Cardiac septum (tissue), 1 donor: ENCODE data around the gene JPT1. TPM values are rescaled to one million over a fixed set of nuclear protein-coding genes. Genes with fewer than 3 reads are reported as not detected.
"Not testable (repeated sequence)": the region's sequence is repeated elsewhere in the genome, so short reads cannot be mapped to it uniquely, and the experiment has no call there.

ENCODE experiments used
- DNase-seq: peaks from one replicate; pipeline ENCODE4 v3.0.0-alpha.2; 2020; ENCODE audit warnings: low spot score
- intact Hi-C: fragments of 100-400 bp; cut with DNase I; formaldehyde crosslinking; loops from one replicate; pipeline ENCODE4 v1.14.0; 2022
- long read RNA-seq: library from polyadenylated mRNA; unstranded; transcript quantifications from one replicate; pipeline ENCODE4 v2.0.0, GENCODE V29; 2021
- total RNA-seq: library from RNA; stranded (reverse); fragmentation: NEBNext Ultra II Directional; extraction: Animal tissue kit (Norgen Biotek cat#: 25700); gene quantifications from one replicate; pipeline ENCODE4 v1.2.1, GENCODE V29; 2021
- donor health status: DM: no; HTN: no; CAD: no.

Gene JPT1, protein sequence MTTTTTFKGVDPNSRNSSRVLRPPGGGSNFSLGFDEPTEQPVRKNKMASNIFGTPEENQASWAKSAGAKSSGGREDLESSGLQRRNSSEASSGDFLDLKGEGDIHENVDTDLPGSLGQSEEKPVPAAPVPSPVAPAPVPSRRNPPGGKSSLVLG
- total RNA-seq: 15.2 TPM
- long read RNA-seq, partial matches to known transcripts: 0 of 2 reads
- long read RNA-seq, other reads (novel, unspliced or antisense): 2 of 2 reads

DNA sequence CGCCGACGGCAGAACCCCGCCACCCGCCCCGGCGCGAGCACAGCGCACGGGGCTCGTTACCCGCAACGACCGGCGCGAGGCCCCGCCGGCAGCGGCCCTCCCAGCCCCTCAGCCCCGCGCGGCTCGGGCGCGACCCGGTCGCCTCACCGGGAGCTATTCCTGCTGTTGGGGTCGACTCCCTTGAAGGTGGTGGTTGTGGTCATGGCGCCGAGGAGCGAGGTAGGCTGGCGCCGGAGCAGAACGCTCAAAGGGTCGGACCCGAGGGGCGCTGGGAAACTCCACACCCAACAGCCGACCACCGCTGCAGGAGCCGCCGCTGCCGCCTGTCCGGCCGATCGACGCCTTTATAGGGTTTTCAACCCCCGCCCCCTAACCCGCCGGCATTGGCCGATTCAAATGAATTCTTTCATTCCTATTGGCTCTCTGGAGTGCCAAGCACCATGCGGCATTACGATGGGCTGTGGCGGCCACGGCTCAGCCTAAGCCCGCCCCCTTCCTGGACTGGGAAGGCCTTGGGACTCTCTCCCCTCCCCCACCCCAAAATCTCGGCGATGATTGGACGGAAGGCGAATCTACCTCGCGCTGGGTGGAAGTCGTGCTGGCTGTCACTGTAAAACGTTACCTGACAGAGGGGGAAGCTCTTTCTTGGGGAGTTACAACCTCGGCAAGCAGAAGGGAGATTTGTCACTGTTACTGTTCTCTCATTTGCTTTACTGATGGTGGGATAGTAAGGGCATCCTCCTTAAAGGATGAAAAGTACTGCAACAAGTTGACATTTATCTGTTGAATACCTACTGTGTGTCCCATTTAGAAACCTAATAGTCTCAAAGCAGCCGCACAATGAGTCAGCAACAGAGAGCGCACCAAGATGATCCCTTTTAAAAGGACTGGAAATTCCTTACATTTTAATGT lies at the start of gene JPT1:
TSS of gene JPT1 (minus strand) at position 318 of the 912 bp plus-strand sequence. CDS start at position 203, 115 bp downstream.
- DNase-seq: peak; percentile 98
- intact Hi-C loops: loop anchor here (5.0 kb wide), 1 partner anchor 42 kb away; no protein-coding TSS in a partner anchor

DNA sequence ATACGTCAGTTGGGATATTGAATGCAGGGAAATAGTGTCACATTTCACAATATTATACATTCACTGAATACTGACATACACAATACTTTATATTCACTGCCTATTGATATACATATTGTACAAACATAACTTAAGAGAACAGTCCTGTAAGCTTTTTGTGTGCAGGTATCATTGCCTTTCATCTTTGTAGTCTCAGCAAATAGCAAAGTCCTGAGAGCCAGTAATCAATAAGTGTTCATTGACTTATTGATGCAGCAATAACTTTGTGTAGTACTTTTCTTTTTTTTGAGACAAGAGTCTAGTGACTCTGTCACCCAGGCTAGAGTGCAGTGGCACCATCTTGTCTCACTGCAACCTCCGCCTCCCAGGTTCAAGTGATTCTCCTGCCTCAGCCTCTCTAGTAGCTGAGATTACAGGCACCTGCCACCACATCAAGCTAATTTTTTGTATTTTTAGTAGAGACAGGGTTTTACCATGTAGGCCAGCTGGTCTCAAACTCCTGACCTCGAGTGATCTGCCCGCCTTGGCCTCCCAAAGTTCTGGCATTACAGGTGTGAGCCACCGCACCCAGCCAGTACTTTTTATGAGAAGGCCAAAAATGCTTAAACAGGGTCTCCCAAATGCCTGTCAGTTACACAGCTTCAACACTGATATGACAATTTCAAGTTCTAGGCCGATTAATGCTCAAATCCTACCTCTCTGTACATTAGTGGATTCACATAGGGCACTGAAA lies 45.7 kb upstream of the JPT1 start:
- DNase-seq: no peak
- intact Hi-C loops: loop anchor here (2.0 to 5.0 kb wide), 2 partner anchors 85 to 238 kb away; no protein-coding TSS in a partner anchor

DNA sequence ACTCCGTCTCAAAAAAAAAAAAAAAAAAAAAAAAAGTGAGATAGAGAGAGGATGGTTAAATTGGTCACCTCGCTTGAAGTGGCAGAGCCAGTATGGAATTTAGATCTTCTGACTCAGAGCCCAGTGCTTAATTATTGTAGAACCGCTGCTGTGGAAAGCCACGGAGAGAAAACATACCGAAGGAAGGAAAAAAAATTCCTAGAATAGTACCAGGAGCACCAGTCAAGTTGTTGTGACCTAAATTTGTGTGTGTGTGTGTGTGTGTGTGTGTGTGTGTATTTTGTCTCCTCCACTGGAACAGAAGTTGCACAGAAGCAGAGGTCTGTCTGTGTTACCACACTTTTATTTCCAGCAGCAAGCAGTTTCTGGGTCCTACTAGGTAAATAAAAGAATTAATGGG lies 40.6 kb upstream of the JPT1 start:
- intact Hi-C loops: no loop called here
- DNase-seq: no peak

DNA sequence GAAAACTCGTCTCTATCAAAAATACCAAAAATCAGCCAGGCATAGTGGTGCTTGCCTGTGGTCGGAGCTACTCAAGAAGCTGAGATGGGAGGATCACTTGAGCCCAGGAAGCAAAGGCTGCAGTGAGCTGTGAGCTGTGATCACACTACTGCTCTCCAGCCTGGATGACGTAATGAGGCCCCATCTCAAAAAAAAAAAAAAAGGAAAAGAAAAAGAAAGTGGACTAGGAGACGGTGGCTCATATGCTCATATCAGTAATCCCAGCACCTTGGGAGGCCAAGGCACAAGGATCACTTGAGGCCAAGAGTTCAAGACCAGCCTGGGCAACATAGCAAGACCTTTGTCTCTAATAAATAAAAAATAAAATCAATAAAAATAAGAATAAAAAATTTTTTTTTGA lies 37.3 kb upstream of the JPT1 start:
- no peak for DNase-seq
- intact Hi-C loops: no loop called here

DNA sequence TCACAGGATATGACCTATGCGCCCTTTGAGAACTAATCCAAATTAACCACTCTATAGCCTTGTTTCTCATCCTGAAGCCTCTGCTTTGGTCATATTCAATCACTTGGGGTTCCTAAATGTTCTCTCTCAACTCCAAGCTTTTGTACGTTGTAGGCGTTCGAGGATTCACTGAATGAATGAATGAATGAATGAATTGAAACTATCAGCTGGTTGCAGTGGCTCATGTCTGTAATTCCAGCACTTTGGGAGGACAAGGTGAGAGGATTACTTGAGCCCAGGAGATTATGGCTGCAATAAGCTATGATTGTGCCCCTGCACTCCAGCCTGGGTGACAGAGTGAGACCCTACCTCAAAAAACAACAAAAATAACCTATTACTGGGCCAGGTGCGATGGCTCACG lies 34.3 kb upstream of the JPT1 start:
- intact Hi-C loops: no loop called here
- DNase-seq: no peak

DNA sequence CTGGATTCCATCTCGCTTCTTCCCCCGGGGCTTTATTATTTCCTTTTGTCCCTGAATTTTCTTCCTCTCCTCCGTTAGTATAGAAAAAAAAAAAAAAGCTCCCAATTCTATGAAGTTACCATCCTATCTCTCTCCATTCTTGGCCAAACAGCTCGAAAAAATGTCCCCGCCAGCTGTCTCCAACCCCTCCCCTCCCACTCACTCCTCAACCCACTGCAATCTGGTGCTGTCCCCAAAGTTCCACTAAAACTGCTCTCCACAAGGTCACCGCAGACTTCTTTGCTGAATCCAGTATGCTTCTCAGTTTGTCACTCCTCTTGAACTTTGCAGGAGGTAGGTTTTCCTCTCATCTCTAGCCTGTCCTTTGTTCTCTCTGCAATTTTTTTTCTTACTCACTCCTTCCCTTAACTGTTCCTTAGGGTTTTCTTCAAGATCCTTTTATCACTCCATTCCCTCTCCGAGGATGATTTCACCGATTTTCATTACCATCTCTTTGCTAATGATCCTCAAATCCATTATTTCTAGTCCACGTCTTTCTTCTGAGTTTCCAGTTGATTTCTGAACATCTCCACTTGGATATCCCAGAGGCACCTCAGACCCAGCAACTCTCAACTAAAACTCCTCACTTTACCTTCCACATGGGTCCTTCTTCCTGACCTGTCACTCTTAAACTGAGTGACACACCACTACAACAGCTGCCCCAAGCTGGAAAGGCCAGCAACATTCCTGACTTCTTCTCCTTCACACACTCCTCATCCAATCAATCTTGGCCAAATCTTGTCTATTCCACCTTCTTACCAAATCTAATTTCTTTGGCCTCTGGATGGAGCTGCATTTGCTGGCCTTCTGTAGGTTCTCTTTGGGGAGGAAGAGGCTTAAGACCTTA lies 29.9 kb upstream of the JPT1 start:
- intact Hi-C loops: loop anchor here (1.0 kb wide), 1 partner anchor 21 kb away; the partner anchor contains the start of gene NUP85
- DNase-seq: no peak

DNA sequence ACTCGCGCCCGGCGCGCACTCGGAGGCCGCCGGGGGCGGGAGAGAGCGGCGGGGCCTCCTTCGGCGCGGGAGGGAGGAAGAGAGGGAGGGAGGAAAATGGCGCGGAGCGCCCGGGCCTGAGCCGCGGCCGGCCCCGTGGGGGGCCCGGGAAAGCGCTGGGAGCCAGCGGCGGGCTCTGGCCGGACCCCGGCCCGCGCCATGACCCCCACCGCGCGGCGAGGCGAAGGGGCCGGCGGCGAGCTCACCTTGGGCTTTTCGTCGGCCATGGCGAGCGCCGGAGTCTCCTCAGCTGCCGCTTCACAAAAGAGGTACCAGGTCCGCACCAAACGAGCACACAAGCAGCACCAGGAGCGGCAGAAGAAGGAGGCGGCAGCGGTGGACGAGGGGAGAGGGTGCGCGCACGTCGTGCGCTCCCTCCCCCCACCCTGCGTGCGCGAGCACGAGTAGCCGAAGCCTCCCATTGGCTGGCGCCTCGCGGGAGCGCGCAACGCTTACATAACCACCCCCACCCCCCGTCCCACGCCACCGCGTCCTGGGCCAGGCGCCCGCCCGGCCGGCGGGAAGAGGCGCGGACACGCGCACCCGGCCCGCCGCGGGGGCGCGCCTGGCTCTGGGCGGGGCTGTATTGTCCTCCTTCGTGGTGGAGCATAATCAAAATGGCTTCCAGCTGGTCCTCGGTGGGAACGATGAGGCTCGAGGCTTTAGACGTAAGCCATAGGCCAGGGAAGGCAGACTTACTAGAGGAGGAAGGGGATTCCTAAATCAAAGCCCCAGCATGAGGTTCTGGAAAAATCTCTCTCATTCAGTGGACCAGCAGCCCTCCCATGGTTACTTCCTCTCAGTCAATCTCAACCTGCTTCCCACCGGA lies 28.5 kb upstream of the JPT1 start, which contains the start of gene SUMO2:
TSS of gene SUMO2 (minus strand) at position 391 of the 868 bp plus-strand sequence. CDS start at position 266, 125 bp downstream.
- intact Hi-C loops: loop anchor here (1.0 kb wide), 1 partner anchor 22 kb away; the partner anchor contains the start of gene NUP85
- DNase-seq: peak; percentile 96

DNA sequence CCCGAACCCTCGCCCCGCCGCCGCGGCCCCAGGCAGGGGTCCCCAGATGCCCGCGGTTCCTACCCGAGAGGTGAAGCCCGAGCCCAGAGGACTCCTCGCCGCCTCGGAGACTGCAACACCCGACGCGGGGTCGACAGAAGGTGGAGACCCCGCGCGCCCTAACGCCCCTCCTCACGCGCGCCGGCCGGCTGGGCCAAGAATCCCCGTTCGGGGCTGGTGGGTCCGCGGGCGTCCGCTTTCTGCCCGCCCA lies 27.9 kb upstream of the JPT1 start:
- intact Hi-C loops: no loop called here

DNA sequence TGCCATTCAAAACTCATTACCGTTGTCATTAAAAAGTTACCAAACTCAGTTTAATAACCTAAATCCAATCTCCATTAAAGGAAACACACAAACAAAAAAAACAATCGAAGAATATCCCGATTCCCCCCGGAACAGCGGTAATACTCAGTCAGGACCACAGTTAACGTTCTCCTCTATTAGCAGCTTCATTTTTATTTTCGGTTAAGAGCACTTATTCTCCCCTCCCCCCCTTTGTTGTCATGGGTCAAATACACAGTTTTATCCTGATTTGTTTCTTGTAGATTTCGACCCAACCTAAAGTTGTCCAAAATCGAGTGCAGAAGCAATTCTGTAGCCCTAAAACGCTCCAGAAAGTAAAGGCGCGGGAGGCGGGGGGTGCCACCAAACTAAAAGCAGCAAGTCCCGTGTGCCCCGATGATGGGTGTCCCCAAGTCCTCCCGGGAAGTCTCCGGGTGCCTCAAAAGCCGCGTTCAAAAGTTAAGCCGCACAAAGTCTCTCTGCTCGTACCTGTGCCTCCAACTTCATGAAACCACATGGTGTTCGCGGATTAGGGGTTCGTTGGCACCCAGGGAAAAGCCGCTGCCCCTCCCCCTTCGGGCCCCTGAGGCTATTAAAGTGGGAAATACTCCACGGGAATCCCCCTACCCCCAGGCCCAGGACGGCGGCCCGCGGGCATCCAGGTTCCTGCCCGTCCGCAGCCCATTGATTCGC lies 27.5 kb upstream of the JPT1 start:
- intact Hi-C loops: no loop called here
- DNase-seq: no peak

More for the DNA sequence above, 27.9 kb upstream of the JPT1 start:
- peak; percentile 75 for DNase-seq

DNA sequence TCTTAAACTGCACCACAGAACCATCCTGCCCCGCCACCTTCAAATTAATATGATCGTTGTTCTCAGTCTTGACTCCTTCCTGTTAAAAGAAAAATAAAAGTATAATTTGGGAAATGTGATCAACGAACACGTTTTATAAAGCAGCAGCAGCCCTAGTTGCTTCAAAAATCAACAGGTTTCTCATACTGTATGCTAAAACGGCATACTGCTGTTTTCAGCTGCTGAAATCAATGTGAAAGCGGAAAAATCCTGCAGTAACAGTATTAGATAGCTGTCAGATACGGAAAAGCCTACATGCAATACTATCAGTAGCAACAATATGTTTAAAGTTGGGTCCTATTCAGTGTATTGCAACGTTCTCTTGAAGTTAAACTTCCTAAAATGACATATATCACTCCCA lies 26.8 kb upstream of the JPT1 start:
- DNase-seq: no peak
- intact Hi-C loops: no loop called here

DNA sequence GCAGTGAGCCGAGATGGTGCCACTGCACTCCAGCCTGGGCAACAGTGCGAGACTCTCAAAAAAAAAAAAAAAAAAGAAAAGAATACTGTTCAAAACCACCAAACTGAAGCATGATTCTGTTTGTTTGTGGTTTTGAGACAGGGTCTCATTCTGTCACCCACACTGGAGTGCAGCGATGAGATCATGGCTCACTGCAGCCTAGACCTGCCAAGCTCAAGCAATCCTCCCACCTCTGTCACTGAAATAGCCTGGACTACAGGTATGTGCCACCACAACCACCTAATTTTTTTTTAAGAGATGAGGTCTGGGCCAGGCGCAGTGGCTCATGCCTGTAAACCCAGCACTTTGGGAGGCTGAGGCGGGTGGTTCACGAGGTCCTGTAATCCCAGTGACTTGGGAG lies 24.1 kb upstream of the JPT1 start:
- no peak for DNase-seq
- intact Hi-C loops: no loop called here

DNA sequence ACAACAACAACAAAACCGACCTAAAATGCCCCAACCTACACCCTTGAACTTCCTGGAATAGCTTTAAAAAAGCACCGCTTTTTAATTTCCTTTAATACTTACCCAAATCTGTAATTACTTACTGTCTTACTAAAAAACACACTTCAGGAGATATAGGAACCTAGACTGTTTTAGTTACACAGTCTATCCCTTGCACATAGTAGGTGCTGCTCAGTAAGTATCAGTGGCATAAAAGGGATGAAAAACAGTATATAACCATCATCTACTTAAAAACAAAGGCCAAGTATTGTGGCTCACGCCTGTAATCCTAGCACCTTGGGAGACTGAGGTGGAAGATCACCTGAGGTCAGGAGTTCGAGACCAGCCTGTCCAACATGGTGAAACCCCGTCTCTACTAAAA lies 22.3 kb upstream of the JPT1 start:
- no peak for DNase-seq
- intact Hi-C loops: no loop called here

DNA sequence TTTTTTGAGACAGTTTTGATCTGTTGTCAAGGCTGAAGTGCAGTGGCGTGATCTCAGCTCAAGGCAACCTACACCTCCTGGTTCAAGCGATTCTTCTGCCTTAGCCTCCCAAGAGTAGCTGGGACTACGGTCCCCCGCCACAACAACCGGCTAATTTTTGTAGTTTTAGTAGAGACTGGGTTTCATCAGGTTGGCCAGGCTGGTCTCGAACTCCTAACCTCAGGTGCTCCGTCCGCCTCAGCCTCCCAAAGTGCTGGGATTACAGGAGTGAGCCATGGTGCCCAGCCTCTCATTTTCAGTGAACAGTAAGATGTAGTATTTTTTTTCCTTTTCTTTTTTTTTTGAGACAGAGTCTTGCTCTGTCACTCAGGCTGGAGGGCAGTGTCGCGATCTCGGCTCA lies 20.7 kb upstream of the JPT1 start:
- intact Hi-C loops: loop anchor here (5.0 kb wide), 1 partner anchor 58 kb away; no protein-coding TSS in a partner anchor
- DNase-seq: no peak

DNA sequence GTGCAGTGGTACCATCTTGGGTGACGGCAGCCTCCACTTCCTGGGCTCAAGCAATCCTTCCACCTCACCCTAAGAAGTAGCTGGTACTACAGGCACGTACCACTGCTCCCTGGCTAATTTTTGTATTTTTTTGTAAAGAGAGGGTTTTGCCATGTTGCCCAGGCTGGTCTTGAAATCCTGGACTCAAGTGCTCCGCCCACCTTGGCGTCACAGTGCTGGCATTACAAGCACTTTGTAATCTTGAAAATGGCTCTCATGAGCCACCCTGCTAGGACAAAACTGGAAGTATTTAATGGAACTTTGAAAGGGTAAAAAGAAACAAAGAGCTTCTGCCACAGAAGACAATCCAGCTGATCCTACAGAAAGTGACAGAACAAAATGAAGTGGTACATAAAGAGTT lies 19.2 kb upstream of the JPT1 start:
- intact Hi-C loops: loop anchor here (5.0 kb wide), 1 partner anchor 56 kb away; no protein-coding TSS in a partner anchor
- no peak for DNase-seq

DNA sequence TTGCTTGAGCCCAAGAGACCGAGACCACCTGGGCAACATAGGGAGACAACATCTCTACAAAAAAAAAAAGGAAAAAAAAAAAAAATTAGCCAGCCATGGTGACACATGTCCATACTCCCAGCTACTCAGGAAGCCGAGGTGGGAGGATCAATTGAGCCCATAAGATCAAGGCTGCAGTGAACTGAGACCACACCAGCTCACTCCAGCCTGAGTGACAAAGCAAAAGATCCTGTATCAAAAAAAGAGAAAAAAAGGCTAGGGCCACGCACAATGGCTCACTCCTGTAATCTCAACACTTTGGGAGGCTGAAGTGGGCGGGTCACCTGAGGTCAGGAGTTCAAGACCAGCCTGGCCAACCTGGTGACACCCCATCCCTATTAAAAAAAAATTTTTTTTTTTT lies 14.7 kb upstream of the JPT1 start:
- no peak for DNase-seq
- intact Hi-C loops: no loop called here

DNA sequence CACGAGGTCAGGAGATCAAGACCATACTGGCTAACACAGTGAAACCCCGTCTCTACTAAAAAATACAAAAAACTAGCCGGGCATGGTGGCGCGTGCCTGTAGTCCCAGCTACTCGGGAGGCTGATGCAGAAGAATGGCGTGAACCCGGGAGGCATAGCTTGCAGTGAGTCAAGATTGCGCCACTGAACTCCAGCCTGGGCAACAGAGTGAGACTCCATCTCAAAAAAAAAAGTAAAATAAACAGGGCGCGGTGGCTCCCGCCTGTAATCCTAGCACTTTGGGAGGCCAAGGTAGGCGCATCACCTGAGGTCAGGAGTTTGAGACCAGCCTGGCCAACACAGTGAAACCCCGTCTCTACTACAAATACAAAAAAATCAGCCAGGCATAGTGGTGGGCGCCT lies 10.3 kb upstream of the JPT1 start:
- intact Hi-C loops, DNase-seq: not testable (repeated sequence)

DNA sequence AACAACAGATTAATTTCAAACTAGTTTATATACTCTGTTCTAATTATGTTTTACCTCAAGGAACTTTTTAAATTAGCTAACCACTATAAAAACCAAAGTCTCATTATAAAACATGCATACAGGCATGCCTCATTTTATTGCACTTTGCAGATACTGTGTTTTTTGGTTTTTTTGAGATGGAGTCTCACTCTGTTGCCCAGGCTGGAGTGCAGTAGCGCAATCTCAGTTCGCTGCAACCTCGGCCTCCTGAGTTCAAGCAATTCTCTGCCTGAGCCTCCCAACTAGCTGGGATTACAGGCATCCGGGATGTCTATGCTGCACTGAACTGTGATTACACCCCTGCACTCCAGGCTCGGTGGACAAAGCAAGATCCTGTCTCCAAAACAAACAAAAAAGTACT lies 8.8 kb upstream of the JPT1 start:
- intact Hi-C loops: no loop called here
- no peak for DNase-seq

DNA sequence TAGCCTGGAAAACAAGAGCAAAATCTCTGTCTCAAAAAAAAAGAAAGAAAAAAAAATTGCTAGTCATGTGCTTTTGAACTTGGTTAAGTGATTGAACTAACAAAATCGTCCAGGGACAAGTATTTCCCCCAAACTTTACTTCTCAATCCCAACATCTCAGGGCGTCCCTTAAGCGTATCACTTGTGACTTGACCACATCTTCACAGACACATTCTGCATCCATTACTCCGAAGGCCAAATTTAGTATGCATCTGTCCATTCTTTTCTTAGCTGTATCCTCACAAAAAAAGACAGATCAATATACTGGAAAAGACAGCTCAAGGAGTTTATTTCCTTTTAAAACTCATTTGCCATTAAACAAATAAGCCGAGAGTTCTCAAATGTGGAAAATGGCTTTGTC lies 5.9 kb upstream of the JPT1 start:
- no peak for DNase-seq
- intact Hi-C loops: no loop called here
